Measurements from ENCODE around the gene CLDN16. TPM values are rescaled to one million over a fixed set of nuclear protein-coding genes. Genes with fewer than 3 reads are reported as not detected.

CLDN16 gene
- total and polyA plus RNA-seq, 12 donors, result not detected

- H3K4me3 ChIP-seq, result no peak overlapping the region
- no peaks in the 10 kb centered on the region for H3K4me1 ChIP-seq
- TF ChIP-seq CTCF (IDR thresholded peaks at IDR 0.05), result no peak
- no peak for DNase-seq
- no peaks in the 10 kb centered on the region for H3K9me3 ChIP-seq
- no peak for ATAC-seq
- intact Hi-C loops (cut with DNase I), result no loop called here
- no peak overlapping the region for H3K27ac ChIP-seq
- no peaks in the 10 kb centered on the region for H3K36me3 ChIP-seq
- H3K27me3 ChIP-seq, result peaks cover 0 to 5% (median 0%) of the 10 kb centered on the region in 7 donors
Observed at GRCh38 chr3:190432216-190432615, 44.3 kb downstream of the CLDN16 start.

GRCh38 chr3:190433626-190434025 lies 45.7 kb downstream of the CLDN16 start:
- 71 to 86% methylated on average over 4 of the region's 4 CpGs for WGBS, 2 donors
- Histone ChIP-seq H3K27me3 (peaks cover 0 to 5% (median 0%) of the 10 kb centered on the region in 7 donors), H3K27ac (no peak overlapping the region), H3K4me1 (no peaks in the 10 kb centered on the region), H3K4me3 (no peak overlapping the region), H3K9me3 (no peaks in the 10 kb centered on the region), H3K36me3 (no peaks in the 10 kb centered on the region)
- no peak for TF ChIP-seq CTCF (IDR thresholded peaks at IDR 0.05)
- DNase-seq, result no peak
- intact Hi-C loops (cut with DNase I), result no loop called here
- no peak for ATAC-seq

GRCh38 chr3:190435618-190436017 lies 47.7 kb downstream of the CLDN16 start:
- Histone ChIP-seq H3K27ac (no peak overlapping the region), H3K4me1 (no peaks in the 10 kb centered on the region), H3K4me3 (no peak overlapping the region), H3K27me3 (peaks cover 0 to 5% (median 0%) of the 10 kb centered on the region in 7 donors), H3K9me3 (no peaks in the 10 kb centered on the region), H3K36me3 (no peaks in the 10 kb centered on the region)
- DNase-seq (no peak), ATAC-seq (no peak)
- intact Hi-C loops (cut with DNase I), result no loop called here
- 52 to 60% methylated on average over 3 of the region's 3 CpGs for WGBS, 2 donors
- TF ChIP-seq CTCF (IDR thresholded peaks at IDR 0.05), result no peak

GRCh38 chr3:190436331-190436730 lies 48.4 kb downstream of the CLDN16 start:
- intact Hi-C loops (cut with DNase I), result no loop called here
- ATAC-seq, result no peak
- Histone ChIP-seq H3K4me3 (no peak overlapping the region), H3K4me1 (no peaks in the 10 kb centered on the region), H3K27ac (no peak overlapping the region), H3K36me3 (no peaks in the 10 kb centered on the region), H3K27me3 (peaks cover 0 to 5% (median 0%) of the 10 kb centered on the region in 7 donors), H3K9me3 (no peaks in the 10 kb centered on the region)
- DNase-seq, result no peak
- WGBS, 2 donors, result 83 to 89% methylated on average over 2 of the region's 2 CpGs
- TF ChIP-seq CTCF (IDR thresholded peaks at IDR 0.05), result no peak
